PC-9 (cell line): ENCODE measurements around the gene AIMP1. TPM values are rescaled to one million over a fixed set of nuclear protein-coding genes. Genes with fewer than 3 reads are reported as not detected.

Experiments used
- BruUV-seq: library from RNA; stranded (reverse); fragments of 400-500 nt; replicated peaks from 2 replicates; lab custom pipeline; 2021; lab: Mats Ljungman, UMichigan
- CTCF ChIA-PET: fragments of 300-600 bp; sonication (Branson Sonifier 250); formaldehyde crosslinking; loops from one replicate; lab custom pipeline; 2022; ENCODE audit warnings: antibody characterized with exemption; lab: Charles Lee
- POLR2A ChIA-PET: fragments of 300-600 bp; sonication (Branson Sonifier 250); formaldehyde crosslinking; loops from one replicate; lab custom pipeline; 2022; ENCODE audit warnings: antibody characterized with exemption; ENCODE audit not compliant: unreplicated experiment; lab: Charles Lee
- DNase-seq, 2 experiments: peaks; one replicate each; pipeline versions ENCODE4 v3.0.0 to v3.0.0-alpha.2; 2015 to 2022; ENCODE audit warnings: mixed read lengths in 1 of 2
- H2AFZ ChIP-seq: fragments of 200-600 bp; sonication (generic); 2 replicates; pipeline ENCODE4 v1.8.1; 2017; ENCODE audit warnings: antibody characterized with exemption
- H3F3A ChIP-seq: fragments of 200-600 bp; sonication (generic); 2 replicates; pipeline ENCODE4 v1.8.1; 2017; ENCODE audit warnings: antibody characterized with exemption, mild to moderate bottlenecking, low read depth; ENCODE audit not compliant: insufficient read depth
- H3K27ac ChIP-seq: fragments of 200-600 bp; sonication (generic); 2 replicates; pipeline ENCODE4 v1.6.1; 2016; ENCODE audit warnings: mixed run types
- H3K27me3 ChIP-seq: fragments of 200-600 bp; sonication (generic); 2 replicates; pipeline ENCODE4 v1.6.1; 2016; ENCODE audit warnings: low read depth, mixed run types; ENCODE audit not compliant: insufficient read depth
- H3K36me3 ChIP-seq: fragments of 200-600 bp; sonication (generic); 2 replicates; pipeline ENCODE4 v1.6.1; 2016; ENCODE audit warnings: low read depth, mixed run types
- H3K4me1 ChIP-seq: fragments of 200-600 bp; sonication (generic); replicated peaks from 2 replicates; pipeline ENCODE4 v1.6.1; 2016; ENCODE audit warnings: mixed run types; ENCODE audit not compliant: insufficient read depth
- H3K4me2 ChIP-seq: fragments of 200-600 bp; sonication (generic); 2 replicates; pipeline ENCODE4 v1.6.1; 2017; ENCODE audit warnings: mixed run types
- H3K4me3 ChIP-seq: fragments of 200-600 bp; sonication (generic); 2 replicates; pipeline ENCODE4 v1.6.1; 2016; ENCODE audit warnings: mixed run types
- H3K79me2 ChIP-seq: fragments of 200-600 bp; sonication (generic); 2 replicates; pipeline ENCODE4 v1.6.1; 2017; ENCODE audit warnings: low read depth, mixed run types
- H3K9me2 ChIP-seq: fragments of 200-600 bp; sonication (generic); 2 replicates; pipeline ENCODE4 v1.8.1; 2017; ENCODE audit warnings: mild to moderate bottlenecking; ENCODE audit not compliant: insufficient read depth
- H3K9me3 ChIP-seq: fragments of 200-600 bp; sonication (generic); 2 replicates; pipeline ENCODE4 v1.8.1; 2016; ENCODE audit warnings: low read depth; ENCODE audit not compliant: insufficient read depth
- H4K20me1 ChIP-seq: fragments of 200-600 bp; sonication (generic); 2 replicates; pipeline ENCODE4 v1.8.1; 2017; ENCODE audit not compliant: insufficient read depth
- EZH2 ChIP-seq: fragments of 200-600 bp; sonication (generic); IDR thresholded peaks from 2 replicates; pipeline ENCODE4 v1.8.0; 2017; ENCODE audit warnings: antibody characterized with exemption, low read depth
- intact Hi-C: fragments of 100-400 bp; cut with micrococcal nuclease; formaldehyde crosslinking; loops from one replicate; pipeline ENCODE4 v1.10.0; 2022; ENCODE audit not compliant: unreplicated experiment
- total RNA-seq: library from RNA; stranded (reverse); gene quantifications from 2 replicates; pipeline ENCODE4 v1.2.3, GENCODE V29; 2021
- TF ChIP-seq, protein P1 (sequence below): fragments of 200-600 bp; sonication (generic); conservative IDR thresholded peaks from 2 replicates; pipeline ENCODE4 v1.6.1; 2017; ENCODE audit warnings: mixed run types, antibody characterized with exemption, mild to moderate bottlenecking, moderate library complexity

Gene AIMP1
- total RNA-seq, 1 experiment from 2014 or later = 47.0 TPM

DNA sequence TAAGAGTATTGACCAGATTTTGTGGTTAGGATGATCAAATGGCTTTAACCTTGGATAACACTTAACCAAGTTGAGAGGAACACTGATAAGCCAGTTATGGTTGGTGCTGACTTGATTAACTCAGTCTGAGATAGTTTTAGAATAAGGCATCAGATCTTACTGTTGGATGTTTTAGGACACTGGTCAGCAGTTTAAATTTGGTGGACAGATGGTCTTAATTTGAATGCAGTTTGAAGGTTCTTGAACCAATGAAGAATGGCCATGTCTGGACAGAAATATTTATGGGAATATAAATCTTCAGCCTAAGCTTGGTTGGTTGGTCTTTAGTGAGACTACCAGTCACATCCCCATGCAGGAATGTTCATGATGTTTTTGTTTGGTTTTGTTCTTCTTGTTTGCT lies 54.8 kb downstream of the AIMP1 start:
- CTCF ChIA-PET = no interaction called here
- H3K4me3 ChIP-seq = no peak overlapping the region
- H3F3A ChIP-seq = no peaks in the 10 kb centered on the region
- no peaks in the 10 kb centered on the region for H3K9me3 ChIP-seq
- no peaks in the 10 kb centered on the region for H3K36me3 ChIP-seq
- intact Hi-C loops = no loop called here
- no peaks in the 10 kb centered on the region for H3K27me3 ChIP-seq
- DNase-seq = no peak
- BruUV-seq = no TSS peak
- no peak overlapping the region for H3K4me2 ChIP-seq
- no peaks in the 10 kb centered on the region for H4K20me1 ChIP-seq
- H3K9me2 ChIP-seq = no peaks in the 10 kb centered on the region
- TF ChIP-seq, protein P1, sequence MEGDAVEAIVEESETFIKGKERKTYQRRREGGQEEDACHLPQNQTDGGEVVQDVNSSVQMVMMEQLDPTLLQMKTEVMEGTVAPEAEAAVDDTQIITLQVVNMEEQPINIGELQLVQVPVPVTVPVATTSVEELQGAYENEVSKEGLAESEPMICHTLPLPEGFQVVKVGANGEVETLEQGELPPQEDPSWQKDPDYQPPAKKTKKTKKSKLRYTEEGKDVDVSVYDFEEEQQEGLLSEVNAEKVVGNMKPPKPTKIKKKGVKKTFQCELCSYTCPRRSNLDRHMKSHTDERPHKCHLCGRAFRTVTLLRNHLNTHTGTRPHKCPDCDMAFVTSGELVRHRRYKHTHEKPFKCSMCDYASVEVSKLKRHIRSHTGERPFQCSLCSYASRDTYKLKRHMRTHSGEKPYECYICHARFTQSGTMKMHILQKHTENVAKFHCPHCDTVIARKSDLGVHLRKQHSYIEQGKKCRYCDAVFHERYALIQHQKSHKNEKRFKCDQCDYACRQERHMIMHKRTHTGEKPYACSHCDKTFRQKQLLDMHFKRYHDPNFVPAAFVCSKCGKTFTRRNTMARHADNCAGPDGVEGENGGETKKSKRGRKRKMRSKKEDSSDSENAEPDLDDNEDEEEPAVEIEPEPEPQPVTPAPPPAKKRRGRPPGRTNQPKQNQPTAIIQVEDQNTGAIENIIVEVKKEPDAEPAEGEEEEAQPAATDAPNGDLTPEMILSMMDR = no peak
- no peak for TF ChIP-seq EZH2
- no peak overlapping the region for H2AFZ ChIP-seq
- H3K4me1 ChIP-seq = no peaks in the 10 kb centered on the region
- H3K27ac ChIP-seq = no peak overlapping the region
- POLR2A ChIA-PET = no interaction called here
- no peaks in the 10 kb centered on the region for H3K79me2 ChIP-seq

DNA sequence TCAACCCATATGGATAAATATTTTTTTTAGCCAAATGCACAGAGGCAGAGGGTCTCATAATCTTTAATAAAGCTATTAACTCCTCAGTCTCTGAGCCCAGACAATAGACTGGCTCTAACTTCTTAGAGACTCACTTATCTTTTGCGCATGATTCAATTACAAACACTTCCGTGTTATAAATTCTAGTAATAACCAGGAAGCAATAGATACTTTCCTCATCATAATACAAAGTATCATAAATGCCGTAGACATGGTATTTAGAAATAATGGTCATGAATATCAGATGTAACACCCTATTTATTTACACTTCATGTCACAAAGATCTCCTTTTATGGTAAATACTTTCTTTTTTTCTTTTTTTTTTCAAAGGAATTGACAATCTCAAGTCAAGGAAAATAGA lies 56.7 kb downstream of the AIMP1 start:
- Histone ChIP-seq H3K9me3 (no peaks in the 10 kb centered on the region), H3K4me1 (no peaks in the 10 kb centered on the region), H3K79me2 (no peaks in the 10 kb centered on the region), H3K27ac (no peak overlapping the region), H3F3A (no peaks in the 10 kb centered on the region), H3K27me3 (no peaks in the 10 kb centered on the region), H3K4me3 (no peak overlapping the region), H3K36me3 (no peaks in the 10 kb centered on the region), H4K20me1 (no peaks in the 10 kb centered on the region), H2AFZ (no peak overlapping the region), H3K4me2 (no peak overlapping the region), H3K9me2 (no peaks in the 10 kb centered on the region)
- BruUV-seq = no TSS peak
- CTCF ChIA-PET = no interaction called here
- POLR2A ChIA-PET = no interaction called here
- no peak for TF ChIP-seq EZH2
- TF ChIP-seq, protein P1 = no peak
- no peak for DNase-seq
- intact Hi-C loops = no loop called here

DNA sequence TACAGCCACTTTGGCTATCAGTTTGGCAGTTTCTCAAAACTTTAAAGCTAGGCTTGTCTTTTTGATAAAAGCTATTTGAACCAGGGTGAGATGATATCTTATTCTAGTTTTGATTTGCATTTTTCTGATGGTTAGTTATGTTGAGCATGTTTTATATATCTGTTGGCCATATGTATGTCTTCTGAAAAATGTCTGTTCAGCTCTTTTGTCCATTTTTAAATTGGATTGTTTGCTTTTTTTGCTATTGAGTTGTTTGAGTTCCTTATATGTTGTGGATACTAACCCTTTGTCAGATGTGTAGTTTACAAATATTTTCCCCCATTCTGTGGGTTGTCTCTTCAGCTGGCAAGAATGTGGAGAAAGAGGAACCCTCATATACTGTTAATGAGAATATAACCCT lies 63.8 kb downstream of the AIMP1 start:
- no peaks in the 10 kb centered on the region for H4K20me1 ChIP-seq
- TF ChIP-seq, protein P1 = no peak
- TF ChIP-seq EZH2 = no peak
- H3K4me3 ChIP-seq = no peak overlapping the region
- ChIA-PET CTCF (no interaction called here), POLR2A (no interaction called here)
- H3K9me3 ChIP-seq = no peaks in the 10 kb centered on the region
- no peak overlapping the region for H2AFZ ChIP-seq
- no peaks in the 10 kb centered on the region for H3K36me3 ChIP-seq
- H3K4me1 ChIP-seq = no peaks in the 10 kb centered on the region
- H3F3A ChIP-seq = no peaks in the 10 kb centered on the region
- H3K4me2 ChIP-seq = no peak overlapping the region
- no peaks in the 10 kb centered on the region for H3K79me2 ChIP-seq
- no peak overlapping the region for H3K27ac ChIP-seq
- no TSS peak for BruUV-seq
- DNase-seq = no peak
- H3K27me3 ChIP-seq = no peaks in the 10 kb centered on the region
- intact Hi-C loops = no loop called here
- no peaks in the 10 kb centered on the region for H3K9me2 ChIP-seq
